Thoracic aorta (tissue), 2 donors: ENCODE data around the gene PACSIN2. TPM values are rescaled to one million over a fixed set of nuclear protein-coding genes. Genes with fewer than 3 reads are reported as not detected.
A peak's percentile ranks its signal among the peaks of the same experiment; 100 is the strongest.
"Not testable (repeated sequence)": the region's sequence is repeated elsewhere in the genome, so short reads cannot be mapped to it uniquely, and the experiment has no call there.

Source experiments
- ATAC-seq: fragments of 150-250 bp; one replicate; pipeline ENCODE4 v1.8.0; 2017; ENCODE audit warnings: low read depth; ENCODE audit not compliant: insufficient number of reproducible peaks, low FRiP score
- DNase-seq: peaks from one replicate; pipeline ENCODE4 v3.0.0-alpha.2; 2020; ENCODE audit warnings: low spot score
- H3K27ac ChIP-seq, 2 donors: fragments of 200-600 bp; sonication (generic); 1 replicate in 1 of 2; 2 replicates in 1 of 2; pipeline ENCODE4 v1.5.1; 2016; ENCODE audit warnings: mild to moderate bottlenecking in 2 of 2, moderate library complexity in 2 of 2
- H3K27me3 ChIP-seq: fragments of 200-600 bp; sonication (generic); replicated peaks from 2 replicates; pipeline ENCODE4 v1.6.0; 2016; ENCODE audit warnings: mild to moderate bottlenecking; ENCODE audit not compliant: insufficient read depth
- H3K36me3 ChIP-seq: fragments of 200-600 bp; sonication (generic); one replicate; pipeline ENCODE4 v1.5.1; 2016
- H3K4me1 ChIP-seq, 2 donors: fragments of 200-600 bp; sonication (generic); 1 replicate in 1 of 2; 2 replicates in 1 of 2; pipeline versions ENCODE4 v1.5.1 to v1.6.0; 2016; ENCODE audit warnings: low read depth in 2 of 2, mild to moderate bottlenecking in 1 of 2; ENCODE audit not compliant: control insufficient read depth in 1 of 2
- H3K4me3 ChIP-seq: fragments of 200-600 bp; sonication (generic); 2 replicates; pipeline ENCODE4 v1.5.1; 2016; ENCODE audit warnings: mild to moderate bottlenecking
- H3K9me3 ChIP-seq: fragments of 200-600 bp; sonication (generic); 2 replicates; pipeline ENCODE4 v1.5.1; 2016
- total RNA-seq, 2 donors: library from RNA; depleted of rRNA; stranded (reverse); fragments of >200 nt; gene quantifications; one replicate each; pipeline versions ENCODE4 v1.1.0 to v1.2.3, GENCODE V29; 2016
- TF ChIP-seq, protein P1 (sequence below): fragments of 200-600 bp; sonication (generic); IDR thresholded peaks from one replicate; pipeline ENCODE4 v1.5.1; 2019; ENCODE audit warnings: antibody characterized with exemption

PACSIN2 gene
- total RNA-seq, 2 donors from 2014 or later: 135 to 155 TPM

DNA sequence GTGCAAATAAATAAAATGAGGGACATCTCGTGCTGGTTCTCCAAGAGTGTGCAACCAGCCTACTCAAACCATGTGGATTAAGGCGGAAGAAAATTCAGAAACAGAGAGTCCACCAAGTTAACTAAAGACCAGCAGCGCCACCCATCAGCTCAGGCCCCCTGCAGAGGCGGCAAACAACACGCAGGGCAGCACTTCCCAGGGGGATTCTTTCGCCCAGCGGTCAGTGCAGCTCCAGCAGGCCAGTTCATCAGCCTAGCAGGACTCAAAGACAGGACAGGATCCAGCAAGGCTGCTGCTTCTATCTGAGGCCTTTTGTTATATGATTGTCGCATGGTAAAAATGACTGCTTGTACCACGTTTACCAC lies 51.7 kb downstream of the PACSIN2 start:
- Histone ChIP-seq H3K4me1 (peaks cover 44 to 65% of the 10 kb centered on the region in 2 donors), H3K4me3 (no peak overlapping the region), H3K36me3 (peaks cover 9% of the 10 kb centered on the region), H3K27ac (no peak overlapping the region), H3K9me3 (no peaks in the 10 kb centered on the region), H3K27me3 (no peaks in the 10 kb centered on the region)
- TF ChIP-seq, protein P1, sequence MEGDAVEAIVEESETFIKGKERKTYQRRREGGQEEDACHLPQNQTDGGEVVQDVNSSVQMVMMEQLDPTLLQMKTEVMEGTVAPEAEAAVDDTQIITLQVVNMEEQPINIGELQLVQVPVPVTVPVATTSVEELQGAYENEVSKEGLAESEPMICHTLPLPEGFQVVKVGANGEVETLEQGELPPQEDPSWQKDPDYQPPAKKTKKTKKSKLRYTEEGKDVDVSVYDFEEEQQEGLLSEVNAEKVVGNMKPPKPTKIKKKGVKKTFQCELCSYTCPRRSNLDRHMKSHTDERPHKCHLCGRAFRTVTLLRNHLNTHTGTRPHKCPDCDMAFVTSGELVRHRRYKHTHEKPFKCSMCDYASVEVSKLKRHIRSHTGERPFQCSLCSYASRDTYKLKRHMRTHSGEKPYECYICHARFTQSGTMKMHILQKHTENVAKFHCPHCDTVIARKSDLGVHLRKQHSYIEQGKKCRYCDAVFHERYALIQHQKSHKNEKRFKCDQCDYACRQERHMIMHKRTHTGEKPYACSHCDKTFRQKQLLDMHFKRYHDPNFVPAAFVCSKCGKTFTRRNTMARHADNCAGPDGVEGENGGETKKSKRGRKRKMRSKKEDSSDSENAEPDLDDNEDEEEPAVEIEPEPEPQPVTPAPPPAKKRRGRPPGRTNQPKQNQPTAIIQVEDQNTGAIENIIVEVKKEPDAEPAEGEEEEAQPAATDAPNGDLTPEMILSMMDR: no peak
- DNase-seq (no peak), ATAC-seq (no peak)

DNA sequence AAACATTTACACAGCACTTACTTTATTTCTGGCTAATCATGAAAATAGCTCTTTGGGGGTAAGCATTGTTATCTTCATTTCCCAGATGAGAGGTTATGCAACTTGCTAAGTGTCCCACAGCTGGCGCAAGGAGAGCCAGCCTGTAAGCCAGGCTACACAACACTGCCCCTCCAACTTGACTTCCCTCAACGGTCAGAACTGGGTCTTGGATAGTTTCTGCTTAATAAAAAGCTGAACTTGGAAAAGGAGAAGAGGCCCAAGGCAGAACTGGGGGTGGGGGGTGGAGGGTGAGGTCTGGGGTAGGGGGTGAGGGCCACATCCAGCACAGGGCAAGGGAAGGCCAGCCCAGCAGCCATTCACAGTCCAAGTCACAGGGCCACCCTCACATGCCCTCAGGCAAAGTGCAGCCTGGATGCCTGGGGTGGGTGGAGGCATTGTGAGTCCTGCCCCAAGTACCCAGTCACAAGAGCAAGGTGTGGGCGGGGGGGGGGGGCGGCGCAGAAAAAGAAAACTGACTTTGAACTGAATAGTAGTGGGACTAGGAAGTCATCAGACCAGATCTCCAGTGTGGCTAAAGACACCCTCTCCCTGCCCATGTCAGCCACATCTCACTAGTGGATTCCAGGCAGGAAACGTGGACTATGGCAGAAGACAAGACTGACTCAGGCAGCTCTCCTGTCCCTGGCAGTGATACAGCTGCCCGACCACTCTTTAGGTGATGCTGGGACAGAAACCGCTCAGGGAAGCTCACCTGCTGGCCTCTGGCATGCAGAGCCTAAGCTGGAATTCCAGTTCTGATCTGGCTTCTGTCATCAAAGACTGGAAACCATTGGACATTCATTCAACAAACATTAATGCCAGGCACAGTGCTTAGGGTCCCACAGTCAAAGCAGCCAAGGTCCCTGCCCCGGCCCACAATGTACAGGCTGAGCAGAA lies 52.4 kb downstream of the PACSIN2 start:
- peaks cover 48 to 71% of the 10 kb centered on the region in 2 donors for H3K4me1 ChIP-seq
- TF ChIP-seq, protein P1: no peak
- H3K27me3 ChIP-seq: no peaks in the 10 kb centered on the region
- H3K27ac ChIP-seq: peak overlapping the region; percentile 16 to 53
- no peaks in the 10 kb centered on the region for H3K9me3 ChIP-seq
- no peak overlapping the region for H3K4me3 ChIP-seq
- DNase-seq (no peak), ATAC-seq (no peak)
- peaks cover 9% of the 10 kb centered on the region for H3K36me3 ChIP-seq

DNA sequence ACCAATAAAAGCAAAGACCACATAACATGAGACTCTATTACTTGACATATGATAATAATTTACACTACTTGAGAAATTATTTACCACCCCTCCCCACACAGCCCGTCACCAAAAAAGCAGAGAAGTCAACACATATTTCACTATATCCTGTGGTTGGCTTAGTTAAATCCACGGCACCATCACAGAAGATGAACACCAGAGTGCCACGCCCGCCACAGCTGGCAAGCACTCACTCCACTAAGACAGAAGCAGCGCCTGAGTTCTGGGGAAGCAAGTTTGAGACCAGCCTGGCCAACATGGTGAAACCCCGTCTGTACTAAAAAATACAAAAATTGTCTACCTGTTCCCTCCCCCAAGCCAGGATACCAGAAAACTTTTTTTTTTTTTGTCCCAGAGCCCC lies 53.1 kb downstream of the PACSIN2 start:
- Histone ChIP-seq H3K4me3 (no peak overlapping the region), H3K36me3 (peaks cover 9% of the 10 kb centered on the region), H3K4me1 (peaks cover 45 to 76% of the 10 kb centered on the region in 2 donors), H3K27ac (peak overlapping the region; percentile 53), H3K27me3 (no peaks in the 10 kb centered on the region), H3K9me3 (no peaks in the 10 kb centered on the region)
- TF ChIP-seq, protein P1: no peak
- DNase-seq: no peak
- no peak for ATAC-seq

DNA sequence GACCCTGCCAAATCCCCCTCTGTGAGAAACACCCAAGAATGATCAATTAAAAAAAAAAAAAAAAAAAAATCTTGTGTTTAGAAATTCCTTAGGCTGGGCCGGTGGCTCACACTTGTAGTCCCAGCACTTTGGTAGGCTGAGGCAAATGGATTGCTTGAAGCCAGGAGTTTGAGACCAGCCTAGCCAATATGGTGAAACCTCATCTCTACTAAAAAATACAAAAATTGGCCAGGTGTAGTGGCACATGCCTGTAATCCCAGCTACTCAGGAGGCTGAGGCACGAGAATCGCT lies 53.6 kb downstream of the PACSIN2 start:
- not testable (repeated sequence) for H3K4me3 ChIP-seq, H3K36me3 ChIP-seq, DNase-seq, H3K9me3 ChIP-seq, H3K27me3 ChIP-seq, ATAC-seq
- H3K4me1 ChIP-seq: peaks cover 47 to 74% of the 10 kb centered on the region in 2 donors
- peak overlapping the region in 1 of 2 donors; percentile 53 for H3K27ac ChIP-seq

DNA sequence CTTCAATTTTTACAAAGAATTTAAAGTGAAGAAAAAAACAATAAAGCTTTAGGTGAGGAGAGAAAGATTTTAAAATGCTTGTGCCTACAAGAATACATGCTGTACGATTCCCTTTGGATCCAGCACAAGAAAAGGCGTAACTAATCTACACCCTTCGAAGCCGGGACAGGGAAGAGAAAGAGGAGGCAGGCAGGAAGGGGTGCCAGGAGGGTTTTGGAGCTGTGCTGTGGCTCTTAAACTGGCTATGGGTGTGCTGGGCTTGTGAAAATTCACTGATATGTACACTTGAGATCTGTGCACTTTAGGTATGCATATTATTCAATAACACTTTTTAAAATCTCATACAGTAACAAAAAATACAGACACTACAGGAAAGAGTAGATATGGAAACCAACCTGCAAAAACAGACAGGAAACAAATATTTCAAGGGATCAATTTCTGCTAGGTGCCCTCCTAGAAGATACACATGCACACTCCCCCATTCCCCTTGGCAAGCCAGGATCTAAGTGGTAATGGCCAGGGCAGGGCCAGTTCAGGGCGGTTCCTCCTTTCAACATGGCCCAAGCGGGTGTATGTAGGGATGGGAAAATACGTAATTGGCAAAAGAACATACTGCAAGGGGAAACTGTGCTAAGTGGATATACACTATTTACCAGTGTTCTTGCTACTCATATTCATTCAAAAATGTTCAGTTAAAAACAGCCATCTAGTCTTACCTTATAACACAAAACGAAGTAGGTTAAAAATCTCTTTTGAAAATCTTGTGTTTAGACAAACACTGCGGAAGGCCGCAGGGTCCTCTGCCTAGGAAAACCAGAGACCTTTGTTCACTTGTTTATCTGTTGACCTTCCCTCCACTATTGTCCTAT lies 54.2 kb downstream of the PACSIN2 start:
- no peak overlapping the region for H3K4me3 ChIP-seq
- no peaks in the 10 kb centered on the region for H3K9me3 ChIP-seq
- ATAC-seq (no peak), DNase-seq (no peak)
- peaks cover 48 to 69% of the 10 kb centered on the region in 2 donors for H3K4me1 ChIP-seq
- H3K27ac ChIP-seq: peak overlapping the region; percentile 26
- TF ChIP-seq, protein P1: no peak
- H3K36me3 ChIP-seq: peaks cover 9% of the 10 kb centered on the region
- H3K27me3 ChIP-seq: no peaks in the 10 kb centered on the region
